NOMO-1 treated with dmso at 0.1 percent for 144 hours (cell line): ENCODE measurements around the gene SLC6A6.

Experiments used
- DNase-seq: peaks from one replicate; lab custom pipeline; 2025; ENCODE audit not compliant: unreplicated experiment; lab: John Stamatoyannopoulos, UW

The SLC6A6 gene

GRCh38 chr3:14451844-14452739, 49.7 kb downstream of the SLC6A6 start:
- DNase-seq: no peak

DNA sequence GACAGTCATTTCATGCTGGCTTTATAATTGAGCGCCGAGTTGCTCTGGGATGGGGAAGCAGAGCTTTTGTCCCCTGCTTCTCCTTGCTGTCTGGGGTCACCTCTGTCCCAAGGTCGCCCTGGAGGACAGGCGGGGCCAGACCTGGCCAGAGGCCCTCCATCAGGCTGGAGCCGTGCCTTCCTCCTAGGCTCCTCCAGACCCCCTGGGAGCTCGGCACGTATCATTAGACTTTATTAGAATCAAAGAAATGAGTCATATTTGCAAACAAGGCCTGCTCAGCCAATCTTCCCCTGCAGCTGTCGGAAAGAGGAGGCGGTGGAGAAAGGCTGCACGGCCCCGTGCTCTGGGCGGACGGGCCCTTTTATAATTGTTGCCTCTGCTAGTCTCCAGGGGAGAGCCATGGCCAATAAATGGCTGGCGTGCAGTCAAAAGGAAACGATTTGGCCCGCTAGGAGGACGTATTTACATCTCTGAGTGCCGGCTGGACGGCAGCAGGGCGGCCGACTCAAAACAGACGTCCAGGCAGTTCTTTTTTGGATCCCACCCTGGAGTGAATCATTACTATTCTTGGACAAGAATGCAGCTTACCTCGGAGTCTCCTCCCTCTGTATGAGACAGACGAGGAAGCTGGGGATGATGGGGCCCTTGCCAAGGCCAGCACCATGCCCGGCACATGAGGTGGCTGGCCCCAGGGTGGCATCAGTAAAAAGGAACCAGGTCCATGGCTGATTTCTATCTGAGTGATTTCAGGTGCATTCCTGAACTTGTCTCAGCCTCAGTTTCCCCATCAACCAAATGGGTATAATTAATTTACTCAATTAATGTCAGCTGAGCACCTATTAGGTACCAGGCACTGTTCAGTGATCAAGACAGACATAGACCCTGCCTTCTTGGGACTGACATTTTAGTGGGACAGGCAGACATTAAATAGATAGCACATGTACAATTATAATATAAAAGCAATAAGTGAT, 50.6 kb downstream of the SLC6A6 start:
- DNase-seq: no peak

GRCh38 chr3:14453876-14454638, 51.7 kb downstream of the SLC6A6 start:
- DNase-seq: no peak

GRCh38 chr3:14454639-14455310, 52.4 kb downstream of the SLC6A6 start:
- no peak for DNase-seq

DNA sequence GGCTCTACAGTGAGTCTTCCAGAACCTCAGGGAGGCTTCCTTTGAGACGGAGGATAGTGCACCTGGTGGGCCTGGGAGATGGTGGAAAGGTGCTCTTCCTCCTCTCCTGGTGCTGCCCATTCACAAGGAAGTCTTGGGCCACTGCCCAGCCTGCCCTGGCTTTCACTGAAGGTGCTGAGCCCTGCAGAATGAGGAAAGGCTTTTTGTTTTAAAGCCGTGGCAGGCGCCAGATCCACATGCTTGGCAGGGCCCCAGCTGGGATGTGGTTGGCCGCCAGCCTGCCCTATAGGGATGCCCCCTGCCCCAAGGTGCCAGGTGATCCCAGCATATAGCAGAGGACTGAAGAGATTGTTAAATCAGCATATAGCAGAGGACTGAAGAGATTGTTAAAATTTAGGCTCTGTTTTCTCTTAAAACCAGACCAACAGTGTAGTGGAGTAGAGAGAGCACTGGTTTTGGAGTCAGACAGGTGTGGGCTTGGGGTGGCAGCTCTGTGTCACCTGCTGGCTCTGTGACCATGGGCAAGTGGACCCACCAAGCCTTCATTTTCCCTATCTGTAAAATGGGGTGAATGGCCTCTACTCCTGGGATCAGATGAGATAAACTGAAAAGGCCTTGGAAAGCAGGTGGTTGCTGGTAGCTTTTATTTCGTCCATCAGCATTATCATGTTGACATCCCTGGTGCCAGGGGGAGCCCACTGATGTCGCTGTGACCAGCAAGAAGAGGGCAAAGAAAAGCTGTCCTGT, 53.3 kb downstream of the SLC6A6 start:
- no peak for DNase-seq

DNA sequence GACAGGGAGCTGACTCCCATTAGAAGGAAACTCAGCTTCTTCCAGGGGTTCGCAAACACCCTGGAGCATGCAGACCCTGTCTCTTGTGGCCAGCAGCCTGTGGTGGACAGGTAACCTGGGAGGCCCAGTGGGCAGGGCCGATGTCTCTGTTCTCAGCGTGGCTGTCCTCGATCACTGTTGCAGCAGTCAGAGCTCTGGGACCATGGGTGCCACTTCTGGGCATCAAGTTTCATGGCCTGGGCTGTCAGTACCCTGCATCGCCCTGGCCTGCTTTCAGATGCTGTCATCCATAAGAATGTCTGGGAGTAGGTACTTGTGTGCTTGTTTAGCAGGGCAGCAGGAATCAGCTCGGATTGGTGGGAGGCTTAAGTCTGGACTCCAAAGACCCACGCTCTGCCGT, 54.4 kb downstream of the SLC6A6 start:
- no peak for DNase-seq

- DNase-seq: no peak
These were observed 55.1 kb downstream of the SLC6A6 start for GRCh38 chr3:14457481-14457880.

- no peak for DNase-seq
These were observed 55.6 kb downstream of the SLC6A6 start for GRCh38 chr3:14457999-14458398.

DNA sequence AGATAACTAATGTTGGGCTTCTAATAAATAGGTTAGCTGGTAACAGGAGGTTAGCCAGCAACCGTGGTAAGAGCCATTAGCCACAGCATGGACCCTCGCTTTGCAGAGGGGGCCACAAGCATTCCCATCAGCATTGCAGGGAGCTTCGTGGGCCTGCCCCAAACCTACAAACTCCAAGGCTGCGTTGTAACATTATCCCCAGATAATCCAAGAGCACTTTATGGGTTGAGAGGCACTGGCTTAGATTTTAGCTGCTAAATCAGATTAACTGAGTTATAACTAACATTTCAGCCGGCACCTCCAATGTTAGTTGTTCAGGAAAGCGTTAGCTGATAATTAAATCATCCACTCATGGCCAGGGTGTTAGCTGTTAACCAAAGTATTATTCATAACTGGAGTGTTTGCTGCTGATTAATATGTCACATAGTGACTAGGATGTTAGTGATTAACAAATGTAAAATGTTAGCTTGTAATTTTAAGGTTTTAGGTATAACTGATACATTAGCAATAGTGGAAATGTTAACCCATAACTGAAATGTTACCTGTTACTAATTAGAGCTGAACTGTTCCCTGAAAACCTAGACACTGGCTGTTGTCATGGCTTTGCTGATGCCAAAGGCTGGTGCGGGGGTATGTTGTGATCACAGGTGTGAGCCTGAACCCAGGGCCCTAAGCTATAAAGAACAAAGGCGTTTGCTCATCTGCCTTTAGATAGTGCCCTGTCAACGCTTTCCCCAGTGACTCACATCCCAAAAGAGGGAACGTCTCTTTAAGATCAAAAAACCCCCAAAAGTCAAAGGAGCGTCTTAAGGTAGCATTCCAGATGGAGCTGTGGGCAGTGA, 56.2 kb downstream of the SLC6A6 start:
- no peak for DNase-seq

DNA sequence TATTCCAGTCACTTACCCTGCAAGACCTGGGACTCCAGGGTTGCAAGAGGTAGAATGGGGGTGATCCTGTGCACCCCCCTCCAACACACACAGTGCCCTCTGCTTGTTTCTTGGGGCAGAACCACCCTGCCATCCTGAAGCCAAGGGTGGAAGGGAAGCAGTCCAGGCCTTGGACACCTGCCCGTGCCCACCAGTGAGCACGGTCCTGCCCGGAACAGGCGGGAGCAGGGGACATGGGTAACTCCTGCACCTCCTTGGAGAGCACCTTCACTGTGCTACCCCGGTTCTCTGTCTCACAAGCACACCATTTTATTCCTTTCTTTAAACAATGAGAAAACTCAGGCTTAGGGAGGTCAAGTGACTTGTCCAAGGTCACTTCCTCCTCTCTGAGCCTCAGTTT, 57.0 kb downstream of the SLC6A6 start:
- DNase-seq: no peak

DNA sequence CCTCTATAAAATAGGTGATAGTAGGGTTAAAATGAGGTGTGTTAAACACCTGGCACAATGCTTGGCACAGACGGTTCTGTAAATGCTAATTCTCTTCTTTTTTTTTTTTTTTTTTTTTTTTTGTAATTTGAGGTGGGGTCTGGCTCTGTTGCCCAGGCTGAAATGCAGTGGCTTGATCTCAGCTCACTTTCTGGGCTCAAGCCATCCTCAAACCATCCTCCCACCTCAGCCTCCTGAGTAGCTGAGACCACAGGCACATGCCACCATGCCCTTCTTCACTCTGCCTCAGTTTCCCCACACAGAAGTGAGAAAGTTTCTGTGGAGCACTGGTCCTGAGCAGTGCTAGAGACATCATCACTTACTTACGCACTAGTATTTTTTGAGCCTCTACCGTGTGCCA, 57.4 kb downstream of the SLC6A6 start:
- no peak for DNase-seq

- no peak for DNase-seq
These were observed 58.1 kb downstream of the SLC6A6 start for GRCh38 chr3:14460342-14461005.

DNA sequence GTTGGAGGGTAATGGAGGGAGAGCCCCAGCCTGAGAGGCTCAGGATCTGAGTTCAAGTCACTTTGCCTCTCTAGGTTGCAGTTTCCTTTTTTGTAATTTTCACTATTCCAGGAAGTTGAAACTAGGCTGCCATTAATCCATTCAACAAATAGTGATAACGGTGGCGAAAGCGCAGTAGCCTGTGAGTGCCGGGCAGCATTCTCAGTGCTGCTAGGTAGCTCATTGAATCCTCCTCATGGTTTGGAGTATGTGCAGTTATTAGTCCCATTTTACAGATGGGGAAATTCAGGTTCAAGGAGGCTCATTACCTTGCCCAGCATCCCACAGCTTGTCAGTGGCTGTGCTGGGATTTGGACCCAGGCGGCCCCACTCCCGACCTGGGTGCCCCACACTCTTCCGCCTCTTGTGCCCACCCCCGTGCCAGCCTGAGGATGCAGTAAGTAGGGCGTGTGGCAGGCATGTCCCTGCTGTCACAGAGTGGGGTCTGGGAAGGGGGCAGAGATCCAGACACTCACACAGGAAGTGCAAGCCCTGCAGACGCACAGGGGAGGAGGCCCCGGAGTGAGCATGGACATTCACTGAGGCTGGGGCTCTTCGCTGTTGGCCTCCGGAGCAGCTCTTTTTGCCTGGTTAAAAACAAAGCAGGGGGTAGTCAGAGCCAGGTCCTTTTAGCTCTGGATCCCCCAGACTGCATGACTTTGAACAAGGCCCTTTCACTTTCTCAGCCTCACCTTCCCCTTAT, 58.8 kb downstream of the SLC6A6 start:
- DNase-seq: no peak

- no peak for DNase-seq
These were observed 59.4 kb downstream of the SLC6A6 start for GRCh38 chr3:14461748-14462324.

- DNase-seq: no peak
These were observed 60.3 kb downstream of the SLC6A6 start for GRCh38 chr3:14462738-14463137.

DNA sequence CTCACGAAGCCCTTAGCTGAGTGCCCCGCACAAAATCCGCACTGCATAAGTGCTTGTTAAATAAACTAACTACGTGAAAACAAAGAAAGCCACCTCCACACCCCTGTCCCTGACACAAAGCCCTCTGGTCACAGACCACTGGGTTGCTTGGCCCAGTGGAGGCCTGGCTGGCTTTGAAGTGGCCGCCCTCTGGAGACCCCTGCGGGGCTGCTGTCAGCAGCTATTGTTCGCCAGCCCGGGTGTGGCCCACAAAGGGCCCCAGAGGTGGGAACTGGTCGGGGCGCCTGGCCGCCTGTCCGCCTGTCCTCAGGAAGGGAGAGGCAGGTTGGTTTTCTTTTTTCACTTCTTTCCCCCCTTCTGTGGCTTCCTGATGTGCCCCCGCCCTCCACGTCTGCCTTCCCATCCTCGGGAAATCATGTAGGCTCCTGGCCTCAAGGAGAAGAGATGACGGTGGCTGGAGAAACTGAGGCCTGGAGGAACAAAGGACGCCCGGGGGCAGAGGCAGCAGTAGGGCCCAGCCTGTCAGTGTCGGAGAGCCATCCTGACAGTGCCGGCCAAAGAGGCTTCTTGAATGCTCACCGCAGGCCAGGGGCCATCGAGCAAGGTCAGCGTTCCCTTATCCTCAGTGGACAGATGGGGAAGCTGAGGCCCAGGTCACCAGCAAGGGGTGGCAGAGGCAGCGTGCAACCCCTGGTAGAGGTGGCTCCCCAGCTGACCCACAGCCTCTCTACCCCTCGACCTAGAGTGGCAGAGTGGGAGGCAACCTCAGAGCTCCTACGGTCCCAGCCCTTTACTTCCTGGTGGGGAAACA, 61.1 kb downstream of the SLC6A6 start:
- no peak for DNase-seq

DNA sequence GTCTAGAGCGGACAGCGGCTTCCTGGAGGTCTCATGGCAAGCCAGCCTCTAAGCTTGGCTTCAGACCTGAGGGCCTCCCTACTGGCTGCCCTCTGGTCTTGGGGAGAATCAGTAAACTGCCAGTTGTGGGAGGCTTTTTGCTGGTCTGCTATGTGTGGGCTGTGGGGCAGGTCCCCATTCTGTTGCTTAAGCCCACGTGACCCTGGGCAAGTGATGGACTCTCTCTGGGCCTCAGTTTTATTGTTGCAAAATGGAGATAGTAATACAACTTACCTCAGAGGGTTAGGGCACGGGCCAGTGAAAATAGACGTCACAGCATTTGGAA, 61.7 kb downstream of the SLC6A6 start:
- DNase-seq: no peak
